A673 (cell line): ENCODE data around the gene USP32.

Experiments
- CTCF ChIP-seq: fragments of 300-800, 200-600 bp; sonication (generic); conservative IDR thresholded peaks from 2 replicates; pipeline ENCODE4 v1.5.1; 2017; ENCODE audit warnings: low read depth, mild to moderate bottlenecking, antibody characterized with exemption, low read length, moderate library complexity, mixed read lengths
- EZH2 ChIP-seq: fragments of 200-600 bp; sonication (generic); IDR thresholded peaks from 2 replicates; pipeline ENCODE4 v1.6.1; 2017; ENCODE audit warnings: borderline replicate concordance, low read depth, mild to moderate bottlenecking, mixed read lengths, antibody characterized with exemption, low read length; ENCODE audit not compliant: poor library complexity, severe bottlenecking

GRCh38 chr17:60130466-60130865, 261.5 kb downstream of the USP32 start:
- TF ChIP-seq CTCF (no peak), EZH2 (no peak)
